GM21447 (cell line): ENCODE results near the gene CYSLTR1.
"Not testable (repeated sequence)": the region's sequence is repeated elsewhere in the genome, so short reads cannot be mapped to it uniquely, and the experiment has no call there.

Experiments used
- ATAC-seq: cut with Tn5 transposase; IDR thresholded peaks from one replicate; pipeline ENCODE4 v1.9.1; 2021; ENCODE audit not compliant: unreplicated experiment

Gene CYSLTR1, protein sequence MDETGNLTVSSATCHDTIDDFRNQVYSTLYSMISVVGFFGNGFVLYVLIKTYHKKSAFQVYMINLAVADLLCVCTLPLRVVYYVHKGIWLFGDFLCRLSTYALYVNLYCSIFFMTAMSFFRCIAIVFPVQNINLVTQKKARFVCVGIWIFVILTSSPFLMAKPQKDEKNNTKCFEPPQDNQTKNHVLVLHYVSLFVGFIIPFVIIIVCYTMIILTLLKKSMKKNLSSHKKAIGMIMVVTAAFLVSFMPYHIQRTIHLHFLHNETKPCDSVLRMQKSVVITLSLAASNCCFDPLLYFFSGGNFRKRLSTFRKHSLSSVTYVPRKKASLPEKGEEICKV

DNA sequence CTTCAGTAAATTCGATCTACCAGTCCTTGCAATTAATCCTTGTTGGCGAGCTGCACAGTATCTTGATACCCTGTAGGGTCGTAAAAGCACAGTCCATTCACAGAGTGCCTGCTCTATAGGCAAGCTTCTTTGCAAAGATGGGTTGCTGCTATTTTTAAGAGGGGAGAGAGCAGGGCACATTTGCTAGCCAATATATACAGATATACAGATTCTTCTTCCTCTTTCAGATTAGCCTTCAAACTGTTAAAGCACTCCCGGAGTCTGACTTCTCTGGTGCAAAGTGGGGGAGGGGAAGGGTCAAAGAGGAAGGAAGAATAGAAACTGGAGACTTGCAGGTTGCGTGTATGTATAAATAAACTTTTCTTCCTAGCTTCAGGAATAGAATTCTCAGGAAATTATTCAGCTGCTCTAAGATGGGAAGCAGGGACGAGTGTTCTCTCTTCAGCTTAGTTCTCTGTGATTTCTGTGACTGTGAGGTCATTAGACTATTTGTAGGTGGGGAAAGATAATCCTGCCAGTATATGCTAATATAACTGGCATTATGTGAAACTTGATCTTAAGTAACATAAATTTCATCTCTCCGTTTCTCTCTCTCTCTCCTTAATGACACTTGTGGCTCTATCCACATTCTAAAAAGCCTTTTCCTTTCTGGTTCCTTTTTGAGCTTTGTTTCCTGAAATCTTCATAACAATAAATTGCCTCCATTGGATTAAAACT is at the start of gene CYSLTR1:
TSS of gene CYSLTR1 (minus strand) at position 242 of the 717 bp plus-strand sequence. CDS start 53,865 bp downstream, outside the sequence.
- peak; percentile 61 for ATAC-seq

DNA sequence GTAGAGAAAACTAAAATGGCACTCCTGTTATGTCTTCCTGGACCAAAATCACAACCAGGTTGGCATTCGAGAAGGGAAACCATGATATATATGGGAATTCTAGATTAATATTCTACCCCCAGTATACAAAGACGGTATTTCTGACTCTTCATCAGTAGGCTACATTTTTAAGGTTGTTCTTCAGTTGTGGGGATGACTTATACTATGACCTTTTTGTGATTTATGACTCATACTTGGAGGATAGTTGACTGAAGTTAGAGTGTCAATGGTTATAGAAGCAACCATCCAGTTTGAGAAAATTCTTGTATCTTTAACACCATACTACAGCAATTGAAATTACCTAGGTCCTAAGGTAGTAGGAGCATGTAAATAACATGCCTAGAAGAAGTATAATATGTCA is 49.8 kb upstream of the CYSLTR1 start:
- no peak for ATAC-seq

DNA sequence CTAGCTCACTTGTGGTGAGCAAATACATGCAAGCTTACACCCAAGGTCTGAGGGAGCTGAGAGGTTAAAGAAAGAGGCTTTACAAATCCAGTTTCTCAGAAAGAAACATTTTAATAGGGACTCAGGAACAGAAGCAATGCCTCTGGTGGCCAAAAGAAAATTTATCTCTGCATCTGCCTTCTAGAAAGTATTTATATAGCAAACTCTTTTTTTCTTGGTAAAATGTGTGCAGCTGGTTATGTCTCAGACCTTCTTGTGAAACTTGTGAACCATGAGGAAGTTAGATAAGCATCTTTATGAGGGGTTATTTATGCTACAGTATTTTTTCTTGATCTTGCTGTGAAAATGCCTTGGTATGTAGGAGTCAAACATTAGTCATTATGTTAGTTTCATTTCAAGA is 48.5 kb upstream of the CYSLTR1 start:
- ATAC-seq = no peak

DNA sequence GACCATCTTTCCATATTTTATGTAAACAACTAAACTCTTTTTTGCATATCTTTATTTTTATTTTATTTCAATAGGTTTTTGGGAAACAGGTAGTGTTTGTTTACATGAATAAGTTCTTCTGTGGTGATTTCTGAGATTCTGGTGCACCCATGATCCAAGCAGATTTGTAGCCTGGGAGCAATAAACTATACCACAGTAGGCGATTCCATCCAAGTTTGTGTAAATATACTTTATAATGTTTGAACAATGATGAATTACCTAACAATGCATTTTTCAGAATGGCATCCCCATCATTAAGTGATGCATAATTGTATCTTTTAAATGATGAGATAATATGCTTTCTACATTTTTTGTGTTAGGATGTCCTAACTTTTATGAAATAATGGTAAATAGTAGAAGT is 39.2 kb upstream of the CYSLTR1 start:
- ATAC-seq = no peak

DNA sequence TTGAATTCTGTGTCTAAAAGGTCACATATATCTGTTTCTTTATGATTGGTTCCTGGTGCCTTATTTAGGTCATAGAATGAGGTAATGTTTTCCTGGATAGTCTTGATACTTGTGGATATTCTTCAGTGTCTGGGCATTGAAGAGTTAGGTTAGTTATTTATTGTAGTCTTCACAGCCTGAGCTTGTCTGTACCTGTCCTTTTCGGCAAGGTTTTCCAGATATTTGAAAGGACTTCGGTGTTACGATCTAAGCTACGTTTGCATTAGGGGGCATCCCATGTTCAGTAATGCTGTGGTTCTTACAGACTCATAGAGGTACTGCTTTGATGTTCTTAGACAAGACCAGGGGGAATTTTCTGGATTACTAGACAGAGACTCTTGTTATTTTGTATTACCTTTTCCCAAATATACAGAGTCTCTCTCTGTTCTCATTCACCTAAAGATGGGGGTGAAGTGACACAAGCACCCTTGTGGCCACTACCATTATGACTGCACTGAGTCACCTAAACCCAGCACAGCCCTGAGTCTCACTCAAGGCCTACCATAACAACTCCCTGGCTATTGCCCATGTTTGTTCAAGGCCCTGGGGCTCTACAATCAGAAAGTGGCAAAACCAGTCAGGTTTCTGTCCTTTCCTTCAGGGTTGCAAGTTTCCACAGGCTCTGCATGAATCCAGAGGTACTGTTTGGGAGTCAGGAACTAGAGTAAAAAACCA is 30.1 kb upstream of the CYSLTR1 start:
- ATAC-seq = no peak

DNA sequence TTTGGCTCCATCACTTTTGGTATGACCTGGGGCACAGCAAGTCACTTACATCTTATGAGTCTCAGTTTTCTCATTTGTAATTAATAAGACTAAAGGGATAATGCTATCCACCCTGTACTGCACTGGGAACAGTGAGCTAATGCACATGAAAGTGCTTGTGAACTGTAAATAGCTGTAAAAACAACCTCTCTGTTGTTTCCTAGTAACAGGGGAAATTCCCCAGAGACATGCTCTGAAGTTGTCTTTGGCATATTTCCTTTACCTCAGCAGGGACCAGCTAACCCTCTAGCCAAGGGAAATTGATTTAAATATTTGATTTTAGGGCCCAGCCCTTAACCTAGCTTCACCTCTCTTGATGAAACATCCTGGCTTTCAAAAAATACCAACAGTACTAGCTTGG is 6.1 kb upstream of the CYSLTR1 start:
- peak; percentile 58 for ATAC-seq

DNA sequence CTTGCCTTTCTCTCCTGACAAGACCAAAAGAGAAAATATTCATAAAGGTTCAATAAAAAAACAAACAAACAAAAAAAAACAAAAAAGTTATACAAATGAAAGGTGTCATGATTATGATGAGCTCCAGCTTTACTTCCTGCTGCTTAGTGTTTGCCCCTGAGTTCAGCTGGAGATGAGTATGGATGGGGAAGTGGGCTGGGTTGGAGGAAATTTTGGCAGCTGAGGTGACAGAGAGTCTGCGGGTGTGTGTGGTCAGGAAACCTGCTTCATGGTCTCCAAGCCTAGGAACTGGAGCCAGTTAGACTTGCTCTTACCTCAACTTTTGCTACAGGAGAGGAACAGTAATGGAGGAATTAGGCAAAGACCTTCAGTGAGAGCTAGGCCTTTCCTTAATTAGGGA is 4.3 kb upstream of the CYSLTR1 start:
- no peak for ATAC-seq

DNA sequence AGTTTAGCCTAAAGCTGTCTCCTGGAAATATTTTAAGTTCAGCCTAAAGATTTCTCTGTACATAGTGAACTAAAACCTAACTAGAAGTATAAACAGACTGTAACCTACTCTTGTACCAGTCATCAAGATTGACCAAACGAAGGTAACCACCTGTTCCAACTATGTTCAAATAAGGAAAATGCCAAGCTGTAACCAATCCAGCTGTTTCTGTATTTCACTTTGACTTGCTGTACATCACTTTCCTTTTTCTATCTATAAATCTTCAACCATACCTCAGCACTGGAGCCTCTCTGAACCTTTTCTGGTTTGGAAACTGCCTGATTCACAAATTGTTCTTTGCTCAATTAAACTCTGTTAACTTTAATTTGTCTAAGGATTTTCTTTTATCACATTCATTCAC is 3.1 kb upstream of the CYSLTR1 start:
- no peak for ATAC-seq

DNA sequence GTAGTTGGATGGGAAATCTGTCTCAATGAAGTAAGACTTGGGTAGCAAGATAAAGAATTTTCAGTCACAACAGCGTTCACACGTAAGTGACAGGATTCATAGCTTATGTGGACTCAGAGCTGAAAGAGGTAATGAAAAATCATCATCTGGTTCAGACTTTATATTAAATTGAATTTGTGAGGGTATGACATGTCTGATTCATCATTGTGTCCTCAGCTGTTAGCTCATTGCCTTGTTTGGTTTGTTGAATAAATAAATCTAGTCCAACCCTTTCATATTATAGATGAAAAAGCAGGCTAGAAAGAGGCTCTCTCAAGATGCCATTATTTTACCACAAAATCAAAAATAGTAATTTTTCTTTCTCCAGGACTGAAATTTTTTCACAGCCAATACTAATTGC is 2.7 kb upstream of the CYSLTR1 start:
- no peak for ATAC-seq

DNA sequence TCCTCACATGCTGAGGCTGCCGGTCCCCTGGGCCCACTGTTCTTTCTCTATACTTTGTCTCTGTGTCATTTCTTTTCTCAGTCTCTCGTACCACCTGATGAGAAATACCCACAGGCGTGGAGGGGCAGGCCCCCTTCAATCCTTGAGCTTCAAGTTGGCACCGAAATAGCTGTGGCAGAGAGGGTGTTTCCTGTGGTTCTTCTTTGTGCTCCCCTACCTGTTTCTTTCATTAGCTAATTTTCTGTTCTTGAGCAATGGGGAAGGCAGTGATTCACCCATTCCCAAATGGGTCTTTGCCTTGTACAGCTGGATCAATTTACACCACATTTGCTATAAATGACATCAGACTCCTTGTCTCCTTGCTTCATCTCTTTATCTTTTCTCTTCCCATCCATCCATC is 2.1 kb upstream of the CYSLTR1 start:
- no peak for ATAC-seq

DNA sequence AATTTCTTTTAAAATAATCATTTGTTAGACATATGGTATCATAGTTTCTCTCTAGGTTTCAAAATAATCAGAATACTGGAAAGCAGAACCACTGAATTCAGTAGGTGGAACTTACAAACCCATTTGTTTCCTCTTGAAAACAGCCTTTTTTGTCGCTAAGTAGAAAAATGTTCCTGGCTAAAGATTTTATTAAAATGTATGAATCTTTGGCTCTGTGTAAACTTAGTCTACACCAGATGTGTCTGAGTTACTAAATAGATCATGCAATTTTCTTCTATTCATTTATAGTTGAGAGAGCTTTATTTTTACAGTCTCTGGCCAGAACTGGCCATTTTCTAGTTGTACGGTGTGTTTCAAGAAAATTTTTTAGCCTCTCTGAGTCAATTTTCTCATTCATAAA is 1.0 kb downstream of the CYSLTR1 start:
- no peak for ATAC-seq

DNA sequence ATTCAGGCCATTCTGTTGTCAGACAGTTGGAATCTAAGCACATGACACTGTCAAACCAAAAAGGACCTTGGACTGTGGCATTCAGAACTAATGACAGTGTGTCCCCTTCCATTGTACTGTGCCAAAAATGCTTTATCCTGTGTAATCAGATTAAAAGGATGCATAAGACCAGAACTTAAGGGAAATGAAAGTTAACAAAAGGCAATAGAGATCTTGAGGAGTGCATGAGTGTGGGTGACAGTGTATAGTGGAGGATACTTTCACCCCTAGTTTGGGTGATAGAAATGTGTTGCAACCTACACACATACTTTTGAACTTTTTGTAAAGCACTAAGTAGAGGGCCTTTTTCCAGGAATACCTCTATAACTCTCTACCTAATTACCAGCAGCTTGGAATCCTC is 4.5 kb downstream of the CYSLTR1 start:
- no peak for ATAC-seq

DNA sequence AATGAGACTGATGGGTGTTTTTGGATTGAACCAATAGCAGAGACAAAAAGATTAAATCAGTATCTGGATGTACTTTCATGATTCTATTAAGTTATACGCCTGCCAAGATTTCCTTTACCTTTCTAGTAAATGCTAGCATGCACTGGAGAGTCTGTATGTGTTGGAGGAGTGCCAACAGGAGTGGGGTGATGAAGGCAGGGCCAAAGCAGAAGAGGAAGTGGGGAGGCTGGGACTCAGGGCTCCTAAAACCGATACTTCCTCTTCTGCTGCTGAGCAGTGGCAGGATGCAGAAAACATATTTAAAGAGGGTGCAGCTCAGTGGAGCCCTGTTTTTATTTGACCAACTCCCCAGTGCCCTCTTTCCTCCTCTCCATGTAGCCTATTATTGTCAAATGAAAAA is 5.6 kb downstream of the CYSLTR1 start:
- peak; percentile 94 for ATAC-seq

DNA sequence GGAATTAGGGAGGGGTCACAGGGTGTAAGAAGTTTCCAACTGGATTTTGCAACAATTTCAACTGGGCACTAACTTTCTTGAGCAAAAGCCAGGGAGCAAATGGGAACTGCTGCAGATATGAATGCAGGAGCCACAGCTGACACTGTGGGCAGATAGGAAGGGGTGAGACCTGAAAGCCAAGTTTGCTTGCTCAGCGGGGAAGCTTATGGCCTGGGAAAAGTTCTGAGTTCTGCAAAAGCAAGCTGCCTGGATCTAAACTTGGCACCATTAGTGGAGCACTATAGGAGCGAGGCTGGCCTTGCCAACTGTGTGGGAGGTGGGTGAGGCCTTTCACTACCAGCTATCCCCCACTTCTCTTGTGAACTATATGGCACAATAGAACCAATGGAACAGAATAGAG is 11.1 kb downstream of the CYSLTR1 start:
- no peak for ATAC-seq

DNA sequence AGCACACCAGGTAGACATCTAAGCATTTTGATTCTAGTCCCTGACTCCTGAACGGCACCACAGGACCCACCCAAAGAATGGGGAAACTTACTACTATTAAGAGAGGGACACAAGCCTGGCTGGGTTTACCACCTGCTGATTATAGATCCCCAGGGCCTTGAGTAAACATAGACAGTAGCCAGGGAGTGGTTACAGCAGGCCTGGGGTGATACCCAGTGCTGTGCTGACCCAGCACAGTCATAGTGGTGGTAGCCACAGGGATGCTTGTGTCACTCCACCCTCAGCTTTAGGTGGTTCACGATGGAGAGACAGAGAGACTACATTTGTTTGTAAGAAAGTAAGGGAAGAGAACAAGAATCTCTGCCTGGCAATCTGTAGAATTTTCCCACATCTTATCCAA is 11.7 kb downstream of the CYSLTR1 start:
- ATAC-seq = no peak

DNA sequence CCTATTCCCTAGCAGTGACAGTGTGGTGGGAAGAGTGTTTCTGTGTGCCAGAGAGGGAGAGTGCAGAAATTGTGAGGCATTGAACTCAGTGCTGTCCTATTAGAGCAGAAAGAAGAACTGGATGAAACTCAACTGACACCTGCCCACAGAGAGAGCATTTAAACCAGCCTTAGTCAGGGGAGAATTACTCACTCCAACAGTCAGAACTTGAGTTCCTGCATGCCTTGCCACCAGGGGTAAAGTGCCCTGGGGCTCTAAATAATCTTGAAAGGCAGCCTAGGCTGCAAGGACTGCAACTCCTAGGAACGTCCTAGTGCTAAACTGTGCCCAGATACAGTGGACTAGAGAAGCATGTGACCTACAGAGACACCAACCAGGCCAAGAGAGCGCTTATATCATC is 12.8 kb downstream of the CYSLTR1 start:
- ATAC-seq = no peak

DNA sequence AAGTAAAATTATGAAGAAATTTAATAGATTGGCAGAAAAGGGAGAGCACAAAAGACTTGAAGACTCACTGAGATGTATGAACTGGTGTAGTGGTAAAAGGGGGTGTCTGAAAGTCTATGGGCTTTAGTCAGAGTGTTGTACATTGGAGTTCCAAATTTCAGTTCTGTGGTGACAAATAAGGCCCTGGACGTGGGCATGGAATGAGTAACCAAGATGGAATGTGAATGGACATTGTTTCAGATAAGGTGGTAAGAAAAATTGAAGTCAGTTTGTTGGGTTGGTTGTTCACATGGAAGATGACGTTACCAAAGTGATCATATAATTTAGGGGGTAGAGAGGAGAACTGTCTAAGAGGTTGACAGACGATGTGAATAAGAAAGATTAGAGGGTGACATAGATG is 13.9 kb downstream of the CYSLTR1 start:
- ATAC-seq = no peak

DNA sequence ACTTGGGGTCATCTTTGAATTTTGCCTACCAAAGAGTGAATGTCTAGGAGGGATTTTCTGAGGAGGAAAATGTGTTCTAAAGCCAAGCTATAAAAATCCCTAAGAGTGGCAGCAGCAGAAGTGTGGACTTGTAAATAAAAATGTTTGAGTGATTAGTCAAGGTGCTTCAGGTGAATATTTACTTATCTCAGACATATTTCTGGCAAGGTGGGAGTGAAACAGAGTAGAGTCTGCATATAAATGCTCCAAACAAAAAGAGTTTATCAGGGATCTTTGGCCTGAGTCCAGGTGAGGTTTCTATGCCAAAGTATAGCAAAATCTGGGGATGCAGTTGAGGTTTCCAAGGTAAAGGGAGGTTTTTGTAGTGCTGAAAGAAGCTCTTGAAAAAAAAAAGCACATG is 19.7 kb downstream of the CYSLTR1 start:
- no peak for ATAC-seq

DNA sequence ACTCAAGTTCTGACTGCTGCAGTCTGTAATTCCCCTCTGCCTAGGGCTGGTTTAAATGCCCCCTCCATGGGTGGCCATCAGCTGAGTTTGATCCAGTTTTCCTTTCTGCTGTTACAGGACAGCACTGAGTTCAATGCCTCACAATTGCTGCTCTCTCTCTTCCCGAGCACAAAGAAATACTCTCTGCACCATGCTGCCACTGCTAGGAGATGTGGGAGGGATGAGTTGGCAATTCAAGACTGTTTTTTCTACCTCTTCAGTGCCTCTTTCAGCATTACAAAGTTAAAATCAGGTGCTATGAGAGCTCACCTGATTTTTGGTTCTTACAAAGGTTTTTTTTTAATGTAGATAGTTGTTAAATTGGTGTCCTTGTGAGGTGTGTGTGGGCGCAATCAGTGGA is 24.3 kb downstream of the CYSLTR1 start:
- no peak for ATAC-seq

DNA sequence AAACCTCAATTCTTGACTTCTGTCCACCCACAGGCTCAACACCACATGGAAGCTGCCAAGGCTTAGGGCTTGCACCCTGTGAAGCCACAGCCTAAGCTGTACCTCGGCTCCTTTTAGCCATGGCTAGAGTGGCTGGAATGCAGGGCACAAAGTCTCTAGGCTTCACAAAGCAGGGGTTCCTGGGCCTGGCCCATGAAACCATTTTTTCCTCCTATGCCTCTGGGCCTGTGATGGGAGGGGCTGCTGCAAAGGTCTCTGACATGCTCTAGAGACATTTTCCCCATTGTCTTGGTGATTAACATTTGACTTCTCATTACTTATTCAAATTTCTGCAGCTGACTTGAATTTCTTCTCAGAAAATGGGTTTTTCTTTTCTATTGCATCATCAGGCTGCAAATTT is 26.5 kb downstream of the CYSLTR1 start:
- ATAC-seq = not testable (repeated sequence)

DNA sequence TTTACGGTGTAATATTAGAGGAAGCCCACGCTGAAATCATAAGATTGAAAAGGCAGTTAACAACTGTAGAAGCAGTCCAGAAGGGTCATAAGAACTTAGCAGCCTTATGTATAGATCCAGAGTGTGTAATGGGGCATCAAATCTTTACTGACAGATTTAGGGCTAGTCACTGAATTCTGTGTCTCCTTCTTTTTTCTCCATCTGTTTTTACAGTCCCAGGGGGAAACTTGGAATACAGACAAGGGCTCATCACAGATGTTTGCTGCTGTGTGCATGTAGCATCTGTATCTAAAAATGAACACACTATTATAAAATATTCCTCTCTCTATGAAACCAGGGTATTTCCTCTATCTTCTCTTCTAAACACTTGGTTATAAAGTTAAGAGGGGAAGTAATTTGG is 43.9 kb downstream of the CYSLTR1 start:
- ATAC-seq = no peak

DNA sequence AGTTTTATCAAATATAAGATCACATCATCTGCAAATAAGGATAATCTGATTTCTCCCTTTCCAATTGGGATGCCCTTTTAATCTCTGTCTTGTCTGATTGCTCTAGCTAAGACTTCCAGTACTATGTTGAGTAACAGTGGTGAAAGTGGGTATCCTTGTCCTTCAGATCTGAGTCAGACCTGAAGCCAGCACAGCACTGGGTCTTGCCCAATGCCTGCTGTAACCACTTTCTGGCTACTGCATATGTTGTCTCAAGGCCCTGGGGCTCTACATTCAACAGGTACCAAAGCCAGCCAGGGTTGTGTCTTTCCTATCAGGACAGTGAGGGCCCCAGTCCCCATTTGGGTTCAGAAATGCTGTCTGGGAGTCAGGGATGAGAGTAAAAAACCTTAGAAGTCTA is 90.3 kb downstream of the CYSLTR1 start:
- no peak for ATAC-seq
